HepG2 (cell line): ENCODE results near the gene SLC16A3. TPM values are rescaled to one million over a fixed set of nuclear protein-coding genes. Genes with fewer than 3 reads are reported as not detected.
A peak's percentile ranks its signal among the peaks of the same experiment; 100 is the strongest.

Experiments used
- ARNTL ChIP-seq: sonication (generic); formaldehyde crosslinking; IDR thresholded peaks from 2 replicates; pipeline ENCODE4 v1.4.0; 2020; ENCODE audit warnings: mild to moderate bottlenecking, missing genetic modification reagents
- ATF7-NPFF ChIP-seq: sonication (generic); formaldehyde crosslinking; IDR thresholded peaks from 2 replicates; pipeline ENCODE4 v1.8.1; 2023; ENCODE audit warnings: mild to moderate bottlenecking, low read depth, missing genetic modification reagents, moderate library complexity
- CENPT ChIP-seq: sonication (generic); formaldehyde crosslinking; IDR thresholded peaks from 2 replicates; pipeline ENCODE4 v1.8.0; 2022; ENCODE audit warnings: low read depth, mild to moderate bottlenecking, moderate library complexity, missing genetic modification reagents
- FOXA3 ChIP-seq: IDR thresholded peaks from 2 replicates; pipeline ENCODE4 v1.6.1; 2016; ENCODE audit warnings: missing genetic modification reagents, missing compliant biosample characterization
- PHB2 ChIP-seq: fragments of 450-650 bp; IDR thresholded peaks from 2 replicates; pipeline ENCODE4 v1.6.1; 2018; ENCODE audit not compliant: partially characterized antibody
- ZC3H4 ChIP-seq: sonication (generic); formaldehyde crosslinking; IDR thresholded peaks from 2 replicates; pipeline ENCODE4 v1.4.0; 2020; ENCODE audit warnings: missing genetic modification reagents, borderline replicate concordance
- ZFAT ChIP-seq: sonication (generic); formaldehyde crosslinking; conservative IDR thresholded peaks from 2 replicates; pipeline ENCODE4 v1.8.1; 2023; ENCODE audit warnings: missing genetic modification reagents, inconsistent platforms
- ZNF121 ChIP-seq: sonication (generic); formaldehyde crosslinking; IDR thresholded peaks from 2 replicates; pipeline ENCODE4 v1.5.0; 2020; ENCODE audit warnings: mild to moderate bottlenecking, missing genetic modification reagents
- ZNF3 ChIP-seq: IDR thresholded peaks from 2 replicates; pipeline ENCODE4 v1.7.0; 2017; ENCODE audit warnings: inconsistent platforms
- polyA plus RNA-seq, 8 experiments: library from polyadenylated mRNA; depleted of rRNA in 3 of 8; stranded (reverse) in 7 of 8; unstranded in 1 of 8; fragments of >200 nt; fragmentation: Illumina TruSeq in 4 of 8; extraction: Trizol in 4 of 8; gene quantifications; 2 replicates each; pipeline versions ENCODE4 v1.2.1 to v1.2.3, GENCODE V29; 2011 to 2016; ENCODE audit warnings: low read depth in 4 of 8, missing spikeins in 1 of 8, mixed read lengths in 1 of 8; ENCODE audit not compliant: insufficient read depth in 1 of 8
- total RNA-seq, 5 experiments: library from RNA; depleted of rRNA; stranded (reverse); fragments of >200 nt; fragmentation: Illumina TruSeq; extraction: Trizol; gene quantifications; 2 replicates each; pipeline ENCODE4 v1.2.3, GENCODE V29; 2016; ENCODE audit warnings: low read depth in 1 of 5
- TF ChIP-seq, protein P1 (sequence below): sonication (generic); formaldehyde crosslinking; IDR thresholded peaks from 2 replicates; pipeline ENCODE4 v1.5.0; 2020; ENCODE audit warnings: mild to moderate bottlenecking, missing genetic modification reagents, moderate library complexity
- TF ChIP-seq, protein P2 (sequence below): sonication (generic); formaldehyde crosslinking; IDR thresholded peaks from 2 replicates; pipeline ENCODE4 v1.4.0; 2020; ENCODE audit warnings: missing genetic modification reagents
- TF ChIP-seq, protein P3 (sequence below), 2 experiments: fragments of 450-650 bp in 1 of 2; sonication (generic) in 1 of 2; formaldehyde crosslinking in 1 of 2; IDR thresholded peaks; 2 replicates each; pipeline versions ENCODE4 v1.6.1 to v1.8.0; 2016 to 2022; ENCODE audit warnings: antibody characterized with exemption in 1 of 2, mild to moderate bottlenecking in 1 of 2, missing genetic modification reagents in 1 of 2
- TF ChIP-seq, protein P4 (sequence below): sonication (generic); formaldehyde crosslinking; IDR thresholded peaks from 2 replicates; pipeline ENCODE4 v1.8.0; 2022; ENCODE audit warnings: missing genetic modification reagents, low read depth, mild to moderate bottlenecking, borderline replicate concordance
- TF ChIP-seq, protein P5 (sequence below): IDR thresholded peaks from 2 replicates; pipeline ENCODE4 v1.6.1; 2016; ENCODE audit warnings: control low read depth

Gene SLC16A3
- total and polyA plus RNA-seq, 2 of the 13 experiments (the other 11 are each of a cell fraction or from before 2014, with no cell fraction given): 242 to 349 TPM

DNA sequence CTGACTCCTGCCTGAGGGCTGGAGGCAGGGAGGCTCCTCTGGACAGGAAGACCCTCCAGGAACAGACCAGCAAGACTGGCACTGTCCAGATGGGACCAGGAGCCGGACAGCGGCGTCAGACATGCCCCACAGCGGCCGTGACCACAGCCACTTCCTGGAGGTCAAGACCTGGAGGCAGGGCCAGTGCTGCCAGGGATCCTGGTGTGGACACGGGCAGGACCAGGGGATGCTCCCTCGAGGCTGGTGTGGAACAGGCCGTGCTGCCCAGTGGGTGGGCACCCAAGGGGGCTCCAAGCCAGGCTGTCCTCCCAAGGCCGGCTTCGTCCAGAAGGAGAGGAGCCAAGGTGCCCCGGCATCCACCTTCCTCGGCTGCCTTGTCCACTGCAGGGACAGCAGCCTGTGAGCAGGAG lies 11.7 kb upstream of the SLC16A3 start (continued):
- peak; percentile 64; the same call in 1 of the 2 replicates for TF ChIP-seq ZC3H4 (CRISPR knock-in tag)
- 0 out of 2 replicates have a peak, but pooled peaks have one; percentile 8 for TF ChIP-seq ZNF121 (CRISPR knock-in tag)
- TF ChIP-seq ATF7-NPFF (CRISPR knock-in tag): peak; percentile 48
- no peak; the same call in 1 of the 2 replicates for TF ChIP-seq ZFAT (CRISPR knock-in tag)
- no peak for TF ChIP-seq ZNF3
- 0 out of 2 replicates have a peak, but pooled peaks have one; percentile 5 for TF ChIP-seq FOXA3 (CRISPR knock-in tag)
- TF ChIP-seq, protein P1, sequence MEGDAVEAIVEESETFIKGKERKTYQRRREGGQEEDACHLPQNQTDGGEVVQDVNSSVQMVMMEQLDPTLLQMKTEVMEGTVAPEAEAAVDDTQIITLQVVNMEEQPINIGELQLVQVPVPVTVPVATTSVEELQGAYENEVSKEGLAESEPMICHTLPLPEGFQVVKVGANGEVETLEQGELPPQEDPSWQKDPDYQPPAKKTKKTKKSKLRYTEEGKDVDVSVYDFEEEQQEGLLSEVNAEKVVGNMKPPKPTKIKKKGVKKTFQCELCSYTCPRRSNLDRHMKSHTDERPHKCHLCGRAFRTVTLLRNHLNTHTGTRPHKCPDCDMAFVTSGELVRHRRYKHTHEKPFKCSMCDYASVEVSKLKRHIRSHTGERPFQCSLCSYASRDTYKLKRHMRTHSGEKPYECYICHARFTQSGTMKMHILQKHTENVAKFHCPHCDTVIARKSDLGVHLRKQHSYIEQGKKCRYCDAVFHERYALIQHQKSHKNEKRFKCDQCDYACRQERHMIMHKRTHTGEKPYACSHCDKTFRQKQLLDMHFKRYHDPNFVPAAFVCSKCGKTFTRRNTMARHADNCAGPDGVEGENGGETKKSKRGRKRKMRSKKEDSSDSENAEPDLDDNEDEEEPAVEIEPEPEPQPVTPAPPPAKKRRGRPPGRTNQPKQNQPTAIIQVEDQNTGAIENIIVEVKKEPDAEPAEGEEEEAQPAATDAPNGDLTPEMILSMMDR (CRISPR knock-in tag): no peak
- peak; percentile 50; the same call in 1 of the 2 replicates for TF ChIP-seq CENPT (CRISPR knock-in tag)
- TF ChIP-seq, protein P2, sequence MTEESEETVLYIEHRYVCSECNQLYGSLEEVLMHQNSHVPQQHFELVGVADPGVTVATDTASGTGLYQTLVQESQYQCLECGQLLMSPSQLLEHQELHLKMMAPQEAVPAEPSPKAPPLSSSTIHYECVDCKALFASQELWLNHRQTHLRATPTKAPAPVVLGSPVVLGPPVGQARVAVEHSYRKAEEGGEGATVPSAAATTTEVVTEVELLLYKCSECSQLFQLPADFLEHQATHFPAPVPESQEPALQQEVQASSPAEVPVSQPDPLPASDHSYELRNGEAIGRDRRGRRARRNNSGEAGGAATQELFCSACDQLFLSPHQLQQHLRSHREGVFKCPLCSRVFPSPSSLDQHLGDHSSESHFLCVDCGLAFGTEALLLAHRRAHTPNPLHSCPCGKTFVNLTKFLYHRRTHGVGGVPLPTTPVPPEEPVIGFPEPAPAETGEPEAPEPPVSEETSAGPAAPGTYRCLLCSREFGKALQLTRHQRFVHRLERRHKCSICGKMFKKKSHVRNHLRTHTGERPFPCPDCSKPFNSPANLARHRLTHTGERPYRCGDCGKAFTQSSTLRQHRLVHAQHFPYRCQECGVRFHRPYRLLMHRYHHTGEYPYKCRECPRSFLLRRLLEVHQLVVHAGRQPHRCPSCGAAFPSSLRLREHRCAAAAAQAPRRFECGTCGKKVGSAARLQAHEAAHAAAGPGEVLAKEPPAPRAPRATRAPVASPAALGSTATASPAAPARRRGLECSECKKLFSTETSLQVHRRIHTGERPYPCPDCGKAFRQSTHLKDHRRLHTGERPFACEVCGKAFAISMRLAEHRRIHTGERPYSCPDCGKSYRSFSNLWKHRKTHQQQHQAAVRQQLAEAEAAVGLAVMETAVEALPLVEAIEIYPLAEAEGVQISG (CRISPR knock-in tag): 0 out of 2 replicates have a peak, but pooled peaks have one; percentile 17
- TF ChIP-seq, protein P3, sequence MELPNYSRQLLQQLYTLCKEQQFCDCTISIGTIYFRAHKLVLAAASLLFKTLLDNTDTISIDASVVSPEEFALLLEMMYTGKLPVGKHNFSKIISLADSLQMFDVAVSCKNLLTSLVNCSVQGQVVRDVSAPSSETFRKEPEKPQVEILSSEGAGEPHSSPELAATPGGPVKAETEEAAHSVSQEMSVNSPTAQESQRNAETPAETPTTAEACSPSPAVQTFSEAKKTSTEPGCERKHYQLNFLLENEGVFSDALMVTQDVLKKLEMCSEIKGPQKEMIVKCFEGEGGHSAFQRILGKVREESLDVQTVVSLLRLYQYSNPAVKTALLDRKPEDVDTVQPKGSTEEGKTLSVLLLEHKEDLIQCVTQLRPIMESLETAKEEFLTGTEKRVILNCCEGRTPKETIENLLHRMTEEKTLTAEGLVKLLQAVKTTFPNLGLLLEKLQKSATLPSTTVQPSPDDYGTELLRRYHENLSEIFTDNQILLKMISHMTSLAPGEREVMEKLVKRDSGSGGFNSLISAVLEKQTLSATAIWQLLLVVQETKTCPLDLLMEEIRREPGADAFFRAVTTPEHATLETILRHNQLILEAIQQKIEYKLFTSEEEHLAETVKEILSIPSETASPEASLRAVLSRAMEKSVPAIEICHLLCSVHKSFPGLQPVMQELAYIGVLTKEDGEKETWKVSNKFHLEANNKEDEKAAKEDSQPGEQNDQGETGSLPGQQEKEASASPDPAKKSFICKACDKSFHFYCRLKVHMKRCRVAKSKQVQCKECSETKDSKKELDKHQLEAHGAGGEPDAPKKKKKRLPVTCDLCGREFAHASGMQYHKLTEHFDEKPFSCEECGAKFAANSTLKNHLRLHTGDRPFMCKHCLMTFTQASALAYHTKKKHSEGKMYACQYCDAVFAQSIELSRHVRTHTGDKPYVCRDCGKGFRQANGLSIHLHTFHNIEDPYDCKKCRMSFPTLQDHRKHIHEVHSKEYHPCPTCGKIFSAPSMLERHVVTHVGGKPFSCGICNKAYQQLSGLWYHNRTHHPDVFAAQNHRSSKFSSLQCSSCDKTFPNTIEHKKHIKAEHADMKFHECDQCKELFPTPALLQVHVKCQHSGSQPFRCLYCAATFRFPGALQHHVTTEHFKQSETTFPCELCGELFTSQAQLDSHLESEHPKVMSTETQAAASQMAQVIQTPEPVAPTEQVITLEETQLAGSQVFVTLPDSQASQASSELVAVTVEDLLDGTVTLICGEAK (IDR thresholded peaks at IDR 0.05): no peak
- TF ChIP-seq, protein P3 (CRISPR knock-in tag; IDR thresholded peaks at IDR 0.05): no peak
- no peak for TF ChIP-seq ARNTL (CRISPR knock-in tag)
- TF ChIP-seq PHB2: no peak
- TF ChIP-seq, protein P4, sequence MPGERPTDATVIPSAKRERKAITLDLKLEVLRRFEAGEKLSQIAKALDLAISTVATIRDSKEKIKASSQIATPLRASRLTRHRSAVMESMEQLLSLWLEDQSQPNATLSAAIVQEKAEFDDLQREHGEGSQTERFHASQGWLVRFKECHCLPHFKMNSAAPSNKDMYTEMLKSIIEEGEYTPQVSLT (CRISPR knock-in tag): no peak
- TF ChIP-seq, protein P5, sequence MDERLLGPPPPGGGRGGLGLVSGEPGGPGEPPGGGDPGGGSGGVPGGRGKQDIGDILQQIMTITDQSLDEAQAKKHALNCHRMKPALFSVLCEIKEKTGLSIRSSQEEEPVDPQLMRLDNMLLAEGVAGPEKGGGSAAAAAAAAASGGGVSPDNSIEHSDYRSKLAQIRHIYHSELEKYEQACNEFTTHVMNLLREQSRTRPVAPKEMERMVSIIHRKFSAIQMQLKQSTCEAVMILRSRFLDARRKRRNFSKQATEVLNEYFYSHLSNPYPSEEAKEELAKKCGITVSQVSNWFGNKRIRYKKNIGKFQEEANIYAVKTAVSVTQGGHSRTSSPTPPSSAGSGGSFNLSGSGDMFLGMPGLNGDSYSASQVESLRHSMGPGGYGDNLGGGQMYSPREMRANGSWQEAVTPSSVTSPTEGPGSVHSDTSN (CRISPR knock-in tag): no peak
